HG03175 (cell line): Measurements from ENCODE around the gene ZNRF2.
A peak's percentile ranks its signal among the peaks of the same experiment; 100 is the strongest.

Source experiments
- ATAC-seq: cut with Tn5 transposase; IDR thresholded peaks from one replicate; pipeline ENCODE4 v1.9.1; 2021; ENCODE audit warnings: mild to moderate bottlenecking, moderate library complexity; ENCODE audit not compliant: unreplicated experiment

The ZNRF2 gene

DNA sequence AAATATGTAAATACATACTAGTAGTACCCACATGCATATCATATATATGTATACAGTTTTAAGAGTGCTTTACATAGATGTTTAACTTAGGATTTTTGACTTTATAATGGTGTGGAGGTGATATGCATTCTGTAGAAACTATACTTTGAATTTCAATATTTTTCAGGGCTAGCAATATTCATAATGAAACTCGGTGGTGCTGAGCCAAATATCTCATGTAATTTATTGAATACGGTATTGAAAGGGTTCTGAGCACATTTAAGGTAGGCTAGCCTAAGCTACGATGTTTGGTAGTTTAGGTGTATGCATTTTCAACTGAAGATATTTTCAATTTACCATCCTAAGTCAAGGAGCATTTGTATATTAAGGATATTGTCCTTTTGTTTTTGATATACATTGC is 36.0 kb downstream of the ZNRF2 start:
- ATAC-seq = no peak

DNA sequence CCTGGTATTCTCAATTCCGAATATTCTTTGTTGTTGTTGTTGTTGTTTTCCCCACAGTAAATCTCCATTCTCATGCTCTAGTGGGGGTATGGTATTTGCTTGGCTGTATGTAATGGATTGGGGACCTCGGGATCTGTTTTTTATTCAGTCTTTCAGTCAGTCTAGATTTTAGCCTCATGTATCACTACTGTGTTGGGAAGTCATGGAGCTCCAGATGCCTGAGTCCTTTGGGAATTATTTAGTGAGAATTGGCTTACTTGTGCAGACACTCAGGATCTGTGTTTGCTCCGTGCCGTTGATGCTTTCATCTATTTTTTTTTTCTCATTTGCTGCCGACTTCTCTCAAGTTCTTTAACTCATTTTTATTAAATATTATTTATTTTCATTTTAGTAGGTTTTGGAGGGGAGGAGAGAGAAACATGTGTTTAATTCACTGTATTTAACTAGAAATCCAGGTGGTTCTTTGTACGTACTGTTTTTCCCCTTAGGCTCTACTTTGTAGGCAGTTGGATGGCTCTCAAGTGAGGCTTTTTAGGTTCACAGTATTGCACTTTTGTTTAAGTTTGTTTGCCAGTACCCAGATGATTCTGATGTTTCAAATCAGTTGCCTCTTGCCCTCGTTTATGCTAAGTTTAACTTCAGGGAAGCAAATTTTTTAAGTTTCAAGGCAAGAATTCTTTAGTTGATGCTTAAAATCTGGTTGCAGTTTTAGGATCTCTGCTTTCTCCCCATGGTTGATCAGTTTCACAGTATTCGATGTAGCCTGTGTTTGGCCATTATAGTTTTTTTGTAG is 36.9 kb downstream of the ZNRF2 start:
- no peak for ATAC-seq

GRCh38 chr7:30321882-30322192 is 37.4 kb downstream of the ZNRF2 start:
- ATAC-seq = no peak

DNA sequence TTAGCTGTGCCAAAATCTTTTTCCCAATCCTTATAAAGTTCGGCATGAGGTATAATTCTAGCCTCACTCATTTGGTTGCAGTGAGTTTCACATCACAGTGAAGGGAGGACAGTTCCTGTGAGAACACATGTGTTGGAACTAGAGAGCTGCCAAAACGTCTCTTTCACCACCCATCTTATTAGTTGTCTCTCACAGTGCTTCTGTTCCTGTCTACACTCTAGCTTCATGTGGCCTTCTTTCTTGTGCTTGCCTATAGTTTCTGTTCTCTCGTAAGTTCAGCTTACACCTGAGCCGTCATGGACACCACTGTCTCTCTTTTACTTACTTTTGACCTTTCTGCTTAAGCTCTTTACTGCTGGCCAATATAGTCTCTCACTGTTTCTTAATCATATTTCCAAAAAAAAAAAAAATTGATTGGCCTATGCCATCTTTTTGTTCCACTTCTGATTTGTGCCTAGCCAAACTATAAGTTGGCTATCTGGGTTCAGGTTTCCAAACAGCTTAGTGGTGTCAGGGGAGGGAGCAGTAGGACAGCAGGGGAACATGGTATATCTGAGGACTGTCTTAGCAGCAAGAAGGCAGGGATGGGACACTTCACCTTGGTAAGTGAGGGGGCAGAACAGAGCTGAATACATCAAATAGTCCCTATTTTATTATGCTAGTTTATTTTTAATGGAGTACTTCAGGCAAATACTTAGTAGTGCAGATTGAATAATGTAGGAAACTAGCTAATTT is 38.0 kb downstream of the ZNRF2 start:
- ATAC-seq = peak; percentile 78

GRCh38 chr7:30323006-30323355 is 38.6 kb downstream of the ZNRF2 start:
- peak; percentile 67 for ATAC-seq

DNA sequence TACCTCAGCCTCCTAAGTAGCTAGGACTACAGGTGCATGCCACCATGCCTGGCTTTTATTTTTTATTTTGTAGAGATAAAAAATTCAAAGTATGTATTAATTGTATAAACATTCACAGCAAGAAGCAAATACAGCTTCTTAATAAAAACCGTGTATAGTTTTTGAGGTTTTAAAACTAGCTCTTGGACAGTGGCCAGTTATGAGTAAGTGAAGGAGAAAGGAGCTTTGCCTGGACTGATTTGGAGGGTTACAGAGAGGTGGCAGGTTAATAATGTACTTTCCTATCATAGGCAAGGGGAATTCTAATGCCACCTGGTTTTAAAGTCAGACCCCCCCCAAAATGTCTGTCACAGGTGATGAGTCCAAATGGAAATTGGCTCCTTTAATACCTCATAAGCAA is 43.4 kb downstream of the ZNRF2 start:
- no peak for ATAC-seq

GRCh38 chr7:30328381-30328780 is 44.0 kb downstream of the ZNRF2 start:
- no peak for ATAC-seq

- no peak for ATAC-seq
These were observed 45.3 kb downstream of the ZNRF2 start for GRCh38 chr7:30329716-30330115.

DNA sequence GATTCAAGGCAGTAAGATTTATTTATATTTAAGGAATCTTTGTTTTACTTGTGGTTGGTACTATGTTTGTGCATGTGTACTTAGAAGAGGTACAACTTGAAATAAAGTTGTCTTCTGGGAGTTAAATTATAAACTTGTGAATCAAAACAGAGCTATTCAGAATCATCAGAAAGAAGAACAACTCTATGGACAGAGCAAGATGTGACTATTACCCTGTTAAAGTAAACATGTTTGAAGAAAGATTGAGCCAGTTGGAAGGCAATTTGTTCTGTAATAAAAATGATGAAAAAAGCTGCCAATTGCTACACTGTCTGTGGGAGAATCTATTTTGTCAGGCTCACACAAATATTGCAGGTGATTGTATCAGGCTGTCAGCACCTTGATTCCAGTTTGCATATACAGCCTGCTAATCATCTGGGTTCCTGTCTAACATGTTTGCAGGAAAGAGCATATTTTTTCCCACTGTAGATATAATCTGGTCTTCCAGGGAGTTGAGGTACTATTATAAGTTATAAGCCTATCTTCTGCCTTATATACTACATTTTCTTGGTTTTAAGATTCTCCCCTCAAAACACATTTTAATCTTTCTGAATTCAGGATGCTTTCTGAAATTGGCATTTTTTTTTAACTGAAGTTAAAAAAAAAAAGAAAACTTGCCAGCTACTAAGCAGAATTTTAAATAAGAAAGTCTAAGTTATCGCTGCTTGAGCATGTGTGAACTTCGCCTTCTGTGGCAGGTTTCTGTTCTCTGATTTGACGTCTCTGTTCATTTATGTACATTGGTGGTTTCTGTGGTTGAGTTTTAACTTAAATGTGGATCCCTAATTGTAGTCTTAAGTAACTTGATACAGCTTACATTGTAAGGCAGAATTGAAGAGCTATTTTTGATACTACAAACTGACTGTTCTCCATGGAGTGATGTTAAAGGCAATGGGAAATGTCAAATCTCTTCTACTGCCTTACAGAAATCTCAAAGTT is 46.0 kb downstream of the ZNRF2 start:
- ATAC-seq = peak; percentile 96

- ATAC-seq = no peak
These were observed 46.9 kb downstream of the ZNRF2 start for GRCh38 chr7:30331338-30331737.

DNA sequence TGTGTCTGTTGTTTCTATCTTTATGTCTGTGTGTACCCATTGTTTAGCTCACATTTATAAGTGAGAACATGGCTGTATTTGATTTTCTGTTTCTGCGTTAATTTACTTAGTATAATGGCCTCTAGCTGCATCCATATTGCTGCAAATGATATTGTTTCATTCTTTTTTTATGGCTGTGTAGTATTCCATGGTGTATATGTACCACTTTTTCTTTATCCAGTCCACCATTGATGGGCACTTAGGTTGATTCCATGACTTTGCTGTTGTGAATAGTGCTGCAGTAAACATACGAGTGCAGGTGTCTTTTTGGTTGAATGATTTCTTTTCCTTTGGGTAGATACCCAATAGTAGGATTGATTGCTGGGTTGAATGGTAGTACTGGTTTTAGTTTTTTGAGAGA is 48.2 kb downstream of the ZNRF2 start:
- no peak for ATAC-seq

GRCh38 chr7:30335763-30336487 is 51.5 kb downstream of the ZNRF2 start:
- no peak for ATAC-seq

GRCh38 chr7:30344513-30344912 is 60.1 kb downstream of the ZNRF2 start:
- ATAC-seq = no peak

DNA sequence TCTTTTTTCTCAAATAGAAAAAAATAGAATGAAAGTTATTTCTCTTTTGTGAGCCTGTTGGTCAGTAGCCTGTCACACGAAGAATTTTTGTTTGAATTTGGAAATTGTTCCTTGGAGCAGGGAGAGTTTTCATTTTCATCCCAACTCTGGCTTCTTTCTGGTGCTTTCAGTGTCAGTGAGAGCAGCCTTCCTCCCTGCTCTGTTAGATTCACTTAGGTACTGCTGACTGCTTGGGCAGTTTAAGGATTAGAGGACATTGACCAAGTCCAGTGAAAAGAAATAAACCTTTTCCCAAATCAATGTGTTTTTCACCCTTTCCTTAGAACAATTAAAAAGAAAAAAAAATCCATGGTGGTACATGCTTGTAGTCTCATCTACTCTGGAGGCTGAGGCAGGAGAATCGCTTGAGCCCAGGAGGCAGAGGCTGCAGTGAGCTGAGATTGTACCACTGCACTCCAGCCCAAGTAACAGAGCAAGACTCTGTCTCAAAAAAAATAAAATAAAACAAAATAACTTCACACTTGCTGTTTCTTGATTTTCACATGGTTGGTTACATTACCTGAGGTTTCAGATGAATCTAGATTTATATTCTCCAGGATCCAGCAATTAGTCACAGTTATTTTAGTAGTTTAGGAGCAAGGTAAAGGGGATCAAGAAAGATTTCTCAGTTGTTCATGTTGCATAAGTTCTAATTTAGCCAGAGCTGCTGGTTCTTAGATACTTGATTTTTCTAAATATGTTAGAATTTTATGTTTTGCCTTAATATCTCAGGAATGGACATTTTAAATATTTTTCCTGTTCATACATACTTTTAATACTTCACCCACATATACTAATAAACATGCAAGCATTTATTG is 63.1 kb downstream of the ZNRF2 start:
- peak; percentile 17 for ATAC-seq

DNA sequence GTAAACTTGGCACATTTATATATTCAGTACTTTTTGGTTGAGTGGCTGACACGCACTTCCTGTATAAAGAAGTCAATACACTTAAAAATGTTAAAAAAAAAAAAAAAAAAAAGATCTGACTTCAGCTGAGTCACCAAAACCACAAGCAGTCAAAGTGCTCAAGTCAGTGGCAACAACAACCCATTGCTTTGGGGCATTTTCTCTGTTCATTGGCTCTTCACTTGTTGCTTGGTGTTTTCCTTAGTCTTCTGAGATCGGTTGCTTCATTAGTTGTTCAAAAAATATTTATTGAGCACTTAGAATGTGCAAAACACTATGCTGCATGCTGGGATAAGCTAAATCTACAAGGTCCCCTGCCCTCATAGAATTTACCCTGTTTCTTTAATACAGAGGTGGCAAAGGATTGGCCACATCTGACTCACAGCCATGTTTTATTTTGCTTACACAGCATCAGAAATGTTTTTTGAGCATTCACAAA is 63.7 kb downstream of the ZNRF2 start:
- ATAC-seq = peak; percentile 84

DNA sequence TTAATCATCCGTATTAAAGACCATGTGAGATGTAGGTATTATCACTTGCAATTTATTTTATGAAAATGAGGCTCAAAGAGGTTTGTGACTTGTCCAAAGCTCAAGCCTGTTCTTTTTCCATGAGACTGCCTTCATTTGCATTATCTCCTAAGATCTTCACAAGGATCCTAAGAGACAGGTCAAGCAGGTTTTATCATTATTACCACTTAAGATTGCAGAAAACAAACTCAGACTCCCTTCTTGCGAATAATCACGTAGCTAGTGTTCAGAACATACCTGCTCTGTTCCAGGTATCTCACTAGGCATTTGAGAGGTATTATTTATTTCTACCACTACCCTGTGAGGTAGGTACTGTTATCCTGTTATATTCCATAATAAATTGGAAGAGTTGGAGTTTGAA is 64.8 kb downstream of the ZNRF2 start:
- no peak for ATAC-seq

DNA sequence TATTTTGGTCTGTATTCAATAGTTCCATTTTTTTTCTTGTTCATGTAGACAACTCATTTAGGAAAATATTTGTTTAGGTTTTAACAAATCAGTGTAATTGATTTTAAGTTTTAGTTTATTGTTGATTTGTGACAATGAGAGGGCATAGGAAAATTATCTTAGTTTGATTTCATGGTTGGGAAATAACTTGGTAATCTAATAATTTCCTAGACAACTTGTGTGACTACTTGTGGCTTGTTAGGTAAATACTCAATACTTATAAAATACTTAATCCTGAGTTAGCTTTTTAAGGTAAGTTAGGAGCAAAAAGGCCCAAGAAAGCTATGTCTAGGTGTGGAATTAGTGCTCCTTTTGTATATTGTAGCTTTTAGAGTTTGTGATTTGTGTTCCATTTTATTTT is 65.4 kb downstream of the ZNRF2 start:
- ATAC-seq = no peak

DNA sequence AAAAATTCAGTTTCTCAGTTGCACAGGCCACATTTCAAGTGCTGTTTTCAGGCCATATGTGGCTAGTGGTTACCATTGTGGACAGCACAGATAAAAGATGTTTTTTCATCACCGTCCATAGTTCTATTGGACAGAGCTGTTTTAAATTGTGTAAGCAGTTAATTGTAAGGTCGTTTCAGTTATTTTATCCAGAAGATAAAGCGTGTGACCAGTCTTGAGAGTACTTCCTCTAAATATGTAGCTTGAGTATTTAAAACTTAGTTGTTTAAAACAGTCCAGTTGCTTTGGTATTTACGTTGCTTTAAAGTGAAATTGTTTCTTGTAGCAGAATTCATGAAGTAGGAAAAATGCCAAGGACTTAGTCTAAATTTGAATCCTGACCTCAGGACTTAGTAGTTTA is 66.9 kb downstream of the ZNRF2 start:
- ATAC-seq = no peak

DNA sequence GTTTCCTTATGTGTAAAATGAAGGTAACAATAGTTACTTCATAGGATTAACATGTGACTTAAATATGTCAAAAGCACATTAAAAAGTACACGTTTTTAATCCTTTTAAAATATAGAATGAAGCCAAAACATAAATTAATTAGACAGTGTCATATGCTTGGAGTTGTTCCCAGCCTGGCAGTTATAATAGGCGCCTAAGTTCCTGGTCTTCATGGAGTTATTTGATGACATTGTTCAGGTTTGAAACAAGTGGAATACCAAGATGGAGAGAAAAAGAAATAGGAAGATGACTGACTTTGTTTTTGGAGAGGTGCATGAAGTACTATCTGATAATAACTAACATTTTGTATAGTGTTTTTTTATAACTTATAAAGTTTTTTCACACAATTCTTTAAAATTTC is 67.3 kb downstream of the ZNRF2 start:
- no peak for ATAC-seq

GRCh38 chr7:30352169-30352568 is 67.8 kb downstream of the ZNRF2 start:
- no peak for ATAC-seq
